Measurements from ENCODE around the gene TTC39C. TPM values are rescaled to one million over a fixed set of nuclear protein-coding genes. Genes with fewer than 3 reads are reported as not detected.

The TTC39C gene
- total and polyA plus RNA-seq, 2 of the 8 experiments (the other 6 are each of a cell fraction or from before 2014, with no cell fraction given) = 8.1 to 79.1 TPM

DNA sequence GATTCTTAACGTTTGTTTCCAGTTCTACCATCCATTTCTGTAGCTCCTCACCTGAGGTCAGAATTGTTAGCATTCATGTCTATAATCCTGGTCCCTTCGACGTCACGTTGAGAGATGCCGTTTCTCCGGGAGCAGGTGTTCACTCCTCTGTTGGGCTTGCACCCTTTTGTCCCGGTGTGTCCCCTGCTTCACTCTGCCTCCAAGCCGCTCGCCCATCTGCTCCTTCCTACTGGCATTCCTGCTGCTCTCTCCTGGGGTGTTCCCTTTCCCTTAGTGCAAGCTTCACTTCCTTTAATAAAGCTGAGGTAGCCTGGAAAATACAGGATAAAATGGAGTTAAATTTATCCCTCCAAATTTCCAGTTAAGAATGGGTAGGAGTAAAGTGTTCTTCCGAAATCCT lies 62.4 kb downstream of the TTC39C start:
- no peak for DNase-seq (ENCODE audit: low read depth in 1 of 2, low spot score in 2 of 2)
- no peaks in the 10 kb centered on the region; the same call in 1 of the 2 replicates for H3K79me1 ChIP-seq (ENCODE audit: low read depth, low read length)
- WGBS, 2 experiments (ENCODE audit: extremely low coverage in 1 of 2, insufficient coverage in 1 of 2, insufficient read length in 1 of 2, insufficient replicate concordance in 2 of 2, low coverage in 1 of 2, low lambda C conversion rate in 2 of 2, missing lambda C conversion rate in 1 of 2) = 93% methylated on average over 10 of the region's 10 CpGs; no CpG with 5 or more reads in 1 of the 2 experiments

More for the DNA sequence above, 62.4 kb downstream of the TTC39C start:
- H2BK5ac ChIP-seq (ENCODE audit: low read depth, low read length) = no peak overlapping the region
- H2BK20ac ChIP-seq (ENCODE audit: low read length) = no peak overlapping the region
- no peak overlapping the region for H3K27ac ChIP-seq (ENCODE audit: low read depth, low read length)
- H3K9ac ChIP-seq (replicated peaks in 1 of 4; ENCODE audit: extremely low read depth in 1 of 4, low read depth in 3 of 4, low read length in 3 of 4) = no peak overlapping the region
- H4K20me1 ChIP-seq (replicated peaks in 1 of 2; ENCODE audit: control insufficient read depth in 1 of 2, insufficient read depth in 2 of 2, low read length in 2 of 2) = no peaks in the 10 kb centered on the region
- FAIRE-seq = no peak
- H3K18ac ChIP-seq (ENCODE audit: extremely low read depth, low read length) = no peak overlapping the region
- no peak overlapping the region for H4K91ac ChIP-seq (replicated peaks; ENCODE audit: insufficient read length, low read length)
- H4K5ac ChIP-seq (ENCODE audit: insufficient read length, low read depth, low read length) = no peak overlapping the region
- TF ChIP-seq NRF1 (IDR thresholded peaks at IDR 0.05; ENCODE audit: low read depth, low read length) (no peak), MAFK (IDR thresholded peaks at IDR 0.05; ENCODE audit: low read depth, low read length) (no peak), RXRA (IDR thresholded peaks at IDR 0.05; ENCODE audit: insufficient read depth, low read depth, low read length) (no peak)
- TF ChIP-seq, protein P1, sequence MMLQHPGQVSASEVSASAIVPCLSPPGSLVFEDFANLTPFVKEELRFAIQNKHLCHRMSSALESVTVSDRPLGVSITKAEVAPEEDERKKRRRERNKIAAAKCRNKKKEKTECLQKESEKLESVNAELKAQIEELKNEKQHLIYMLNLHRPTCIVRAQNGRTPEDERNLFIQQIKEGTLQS (IDR thresholded peaks at IDR 0.05; ENCODE audit: insufficient read depth, low read depth, low read length) = no peak
- no peak overlapping the region for H2BK15ac ChIP-seq (ENCODE audit: low read length)
- no peaks in the 10 kb centered on the region for H3K79me2 ChIP-seq (ENCODE audit: control insufficient read depth in 1 of 2, insufficient read depth in 2 of 2, low read length in 2 of 2)
- no peak overlapping the region for H3K4me2 ChIP-seq (ENCODE audit: insufficient read depth in 1 of 2, low read depth in 2 of 2, low read length in 2 of 2)
- H2AFZ ChIP-seq (ENCODE audit: low read length) = no peak overlapping the region
- no peaks in the 10 kb centered on the region for H3K9me3 ChIP-seq (ENCODE audit: insufficient read depth in 2 of 2, low read depth in 1 of 2, low read length in 1 of 2)
- ChIA-PET POLR2A (ENCODE audit: partially characterized antibody) (no interaction called here), CTCF (ENCODE audit: partially characterized antibody) (interaction anchor here (0.5 to 1.7 kb wide), 5 partner anchors 36 to 1258 kb away, joined by 3 to 6 read pairs (median 4); no protein-coding TSS in a partner anchor)
- H3K23ac ChIP-seq (ENCODE audit: insufficient read length) = no peak overlapping the region
- H3K4ac ChIP-seq (replicated peaks; ENCODE audit: insufficient read length, low read depth, low read length) = no peak overlapping the region
- peaks cover 0 to 12% (median under 1%) of the 10 kb centered on the region in 4 experiments; a peak in 3 of 8 replicates for H3K36me3 ChIP-seq (ENCODE audit: control insufficient read depth in 2 of 4, insufficient read depth in 4 of 4, low read length in 3 of 4)
- H2BK120ac ChIP-seq (replicated peaks; ENCODE audit: low read depth, low read length) = no peak overlapping the region
- no peaks in the 10 kb centered on the region for H3K23me2 ChIP-seq (ENCODE audit: low read depth, low read length)
- peaks cover 0 to 5% (median under 1%) of the 10 kb centered on the region in 4 experiments; a peak in 3 of 7 replicates for H3K4me1 ChIP-seq (replicated peaks in 1 of 4; ENCODE audit: control insufficient read depth in 3 of 4, insufficient read depth in 4 of 4, low read length in 3 of 4)
- H3K56ac ChIP-seq (replicated peaks; ENCODE audit: insufficient read length, low read depth, low read length) = no peak overlapping the region
- H2BK12ac ChIP-seq (ENCODE audit: low read depth, low read length) = no peak overlapping the region
- H3K27me3 ChIP-seq (replicated peaks in 1 of 4; ENCODE audit: control insufficient read depth in 3 of 4, extremely low read depth in 1 of 4, insufficient read depth in 3 of 4, low read length in 3 of 4) = no peaks in the 10 kb centered on the region
- H3K14ac ChIP-seq (ENCODE audit: insufficient read length) = no peak overlapping the region
- no peak overlapping the region for H3K4me3 ChIP-seq (ENCODE audit: extremely low read depth in 1 of 4, insufficient read depth in 2 of 4, low read depth in 3 of 4, low read length in 4 of 4)
- H2AK5ac ChIP-seq (ENCODE audit: low read depth, low read length) = no peak overlapping the region
- H4K8ac ChIP-seq (ENCODE audit: extremely low read depth, insufficient read depth, low read length) = no peak overlapping the region

Data from H1 (cell line).